Prostate gland (tissue), 2 donors: Measurements from ENCODE around the gene RAB4B.

Experiments
- POLR2A ChIP-seq: fragments of 450-650 bp; IDR thresholded peaks from one replicate; pipeline ENCODE4 v1.6.1; 2016; ENCODE audit warnings: antibody characterized with exemption, mild to moderate bottlenecking
- TF ChIP-seq, protein P1 (sequence below), 4 experiments: fragments of 200-600 bp in 2 of 4; fragments of 450-650 bp in 2 of 4; sonication (generic) in 2 of 4; IDR thresholded peaks; 1 replicate in 3 of 4; 2 replicates in 1 of 4; pipeline ENCODE4 v1.5.1; 2016 to 2019; ENCODE audit warnings: antibody characterized with exemption in 4 of 4, mild to moderate bottlenecking in 2 of 4, moderate library complexity in 2 of 4

GRCh38 chr19:40783711-40784110 lies 5.7 kb downstream of the RAB4B start:
- TF ChIP-seq, protein P1, sequence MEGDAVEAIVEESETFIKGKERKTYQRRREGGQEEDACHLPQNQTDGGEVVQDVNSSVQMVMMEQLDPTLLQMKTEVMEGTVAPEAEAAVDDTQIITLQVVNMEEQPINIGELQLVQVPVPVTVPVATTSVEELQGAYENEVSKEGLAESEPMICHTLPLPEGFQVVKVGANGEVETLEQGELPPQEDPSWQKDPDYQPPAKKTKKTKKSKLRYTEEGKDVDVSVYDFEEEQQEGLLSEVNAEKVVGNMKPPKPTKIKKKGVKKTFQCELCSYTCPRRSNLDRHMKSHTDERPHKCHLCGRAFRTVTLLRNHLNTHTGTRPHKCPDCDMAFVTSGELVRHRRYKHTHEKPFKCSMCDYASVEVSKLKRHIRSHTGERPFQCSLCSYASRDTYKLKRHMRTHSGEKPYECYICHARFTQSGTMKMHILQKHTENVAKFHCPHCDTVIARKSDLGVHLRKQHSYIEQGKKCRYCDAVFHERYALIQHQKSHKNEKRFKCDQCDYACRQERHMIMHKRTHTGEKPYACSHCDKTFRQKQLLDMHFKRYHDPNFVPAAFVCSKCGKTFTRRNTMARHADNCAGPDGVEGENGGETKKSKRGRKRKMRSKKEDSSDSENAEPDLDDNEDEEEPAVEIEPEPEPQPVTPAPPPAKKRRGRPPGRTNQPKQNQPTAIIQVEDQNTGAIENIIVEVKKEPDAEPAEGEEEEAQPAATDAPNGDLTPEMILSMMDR (IDR thresholded peaks at IDR 0.05) = no peak
- no peak for TF ChIP-seq POLR2A
